Measurements from ENCODE around the gene MAP3K7CL. TPM values are rescaled to one million over a fixed set of nuclear protein-coding genes. Genes with fewer than 3 reads are reported as not detected.

Gene MAP3K7CL
- total RNA-seq, 4 donors from 2014 or later, result 1.5 to 2.6 (median 2.2) TPM

- H3K27ac ChIP-seq, result no peak overlapping the region
- H3K36me3 ChIP-seq, result no peaks in the 10 kb centered on the region
- no peak for TF ChIP-seq CTCF (IDR thresholded peaks at IDR 0.05)
- no peak for TF ChIP-seq POLR2A (IDR thresholded peaks at IDR 0.05)
- no peak for TF ChIP-seq POLR2AphosphoS5 (IDR thresholded peaks at IDR 0.05)
- no peak for TF ChIP-seq EP300 (IDR thresholded peaks at IDR 0.05)
- ATAC-seq, result no peak
- H3K4me3 ChIP-seq, result no peak overlapping the region
- WGBS, 2 donors (ENCODE audit: low coverage in 1 of 2), result 57 to 88% methylated on average over 1 to 3 of the region's 5 CpGs
- no peaks in the 10 kb centered on the region for H3K27me3 ChIP-seq
- no peaks in the 10 kb centered on the region for H3K9me3 ChIP-seq
- peaks cover 5 to 41% (median 10%) of the 10 kb centered on the region in 3 donors for H3K4me1 ChIP-seq
These were observed 18.1 kb downstream of the MAP3K7CL start for GRCh38 chr21:29148530-29148929.

- Histone ChIP-seq H3K27ac (no peak overlapping the region), H3K4me1 (peaks cover 0 to 34% (median 4%) of the 10 kb centered on the region in 3 donors), H3K9me3 (no peaks in the 10 kb centered on the region), H3K4me3 (no peak overlapping the region), H3K36me3 (no peaks in the 10 kb centered on the region), H3K27me3 (no peaks in the 10 kb centered on the region)
- 40 to 88% methylated on average over 1 to 3 of the region's 3 CpGs for WGBS, 2 donors (ENCODE audit: low coverage in 1 of 2)
- no peak for TF ChIP-seq EP300 (IDR thresholded peaks at IDR 0.05)
- TF ChIP-seq POLR2AphosphoS5 (IDR thresholded peaks at IDR 0.05), result no peak
- no peak for TF ChIP-seq CTCF (IDR thresholded peaks at IDR 0.05)
- TF ChIP-seq POLR2A (IDR thresholded peaks at IDR 0.05), result no peak
- ATAC-seq, result no peak
These were observed 19.5 kb downstream of the MAP3K7CL start for GRCh38 chr21:29149808-29150425.

GRCh38 chr21:29151931-29152330 is 21.5 kb downstream of the MAP3K7CL start:
- Histone ChIP-seq H3K4me1 (peaks cover 0 to 15% (median 0%) of the 10 kb centered on the region in 3 donors), H3K4me3 (no peak overlapping the region), H3K27me3 (no peaks in the 10 kb centered on the region), H3K9me3 (no peaks in the 10 kb centered on the region), H3K36me3 (no peaks in the 10 kb centered on the region), H3K27ac (no peak overlapping the region)
- ATAC-seq, result no peak
- TF ChIP-seq POLR2AphosphoS5 (IDR thresholded peaks at IDR 0.05) (no peak), POLR2A (IDR thresholded peaks at IDR 0.05) (no peak), EP300 (IDR thresholded peaks at IDR 0.05) (no peak), CTCF (IDR thresholded peaks at IDR 0.05) (no peak)
- WGBS, 2 donors (ENCODE audit: low coverage in 1 of 2), result 88 to 95% methylated on average over 3 of the region's 3 CpGs

GRCh38 chr21:29152916-29153315 is 22.5 kb downstream of the MAP3K7CL start:
- H3K4me1 ChIP-seq, result peaks cover 0 to 15% (median 0%) of the 10 kb centered on the region in 3 donors
- no peaks in the 10 kb centered on the region for H3K27me3 ChIP-seq
- no peak for TF ChIP-seq EP300 (IDR thresholded peaks at IDR 0.05)
- no peak for TF ChIP-seq POLR2A (IDR thresholded peaks at IDR 0.05)
- no peak for TF ChIP-seq CTCF (IDR thresholded peaks at IDR 0.05)
- no peak for TF ChIP-seq POLR2AphosphoS5 (IDR thresholded peaks at IDR 0.05)
- no peaks in the 10 kb centered on the region for H3K9me3 ChIP-seq
- no peak for ATAC-seq
- 38 to 61% methylated on average over 1 of the region's 1 CpG for whole genome bisulfite sequencing, 2 donors (ENCODE audit: low coverage in 1 of 2)
- H3K36me3 ChIP-seq, result no peaks in the 10 kb centered on the region
- H3K27ac ChIP-seq, result no peak overlapping the region
- no peak overlapping the region for H3K4me3 ChIP-seq

GRCh38 chr21:29154270-29154669 is 23.8 kb downstream of the MAP3K7CL start:
- no peaks in the 10 kb centered on the region for H3K9me3 ChIP-seq
- 86 to 91% methylated on average over 3 of the region's 3 CpGs for WGBS, 2 donors (ENCODE audit: low coverage in 1 of 2)
- H3K27ac ChIP-seq, result no peak overlapping the region
- H3K27me3 ChIP-seq, result no peaks in the 10 kb centered on the region
- no peaks in the 10 kb centered on the region for H3K36me3 ChIP-seq
- ATAC-seq, result no peak
- no peak for TF ChIP-seq EP300 (IDR thresholded peaks at IDR 0.05)
- no peak for TF ChIP-seq POLR2AphosphoS5 (IDR thresholded peaks at IDR 0.05)
- H3K4me3 ChIP-seq, result no peak overlapping the region
- peaks cover 0 to 15% (median 0%) of the 10 kb centered on the region in 3 donors for H3K4me1 ChIP-seq
